HG03025 (cell line): ENCODE results near the gene DPH1.

ENCODE experiments used
- ATAC-seq: cut with Tn5 transposase; IDR thresholded peaks from one replicate; pipeline ENCODE4 v1.9.1; 2021; ENCODE audit warnings: mild to moderate bottlenecking, moderate library complexity; ENCODE audit not compliant: unreplicated experiment, low FRiP score

Gene DPH1

GRCh38 chr17:2025622-2026309, 4.2 kb upstream of the DPH1 start:
- no peak for ATAC-seq

- ATAC-seq: no peak
These were observed 2.3 kb upstream of the DPH1 start for GRCh38 chr17:2027528-2028233.

GRCh38 chr17:2028234-2028614, 1.7 kb upstream of the DPH1 start:
- ATAC-seq: no peak

GRCh38 chr17:2028737-2029136, 1.2 kb upstream of the DPH1 start:
- ATAC-seq: no peak

- no peak for ATAC-seq
These were observed 818 bp downstream of the DPH1 start for GRCh38 chr17:2030779-2031163.

GRCh38 chr17:2033153-2033552, 3.2 kb downstream of the DPH1 start:
- ATAC-seq: no peak

GRCh38 chr17:2034157-2034556, 4.2 kb downstream of the DPH1 start:
- no peak for ATAC-seq

GRCh38 chr17:2034806-2035540, 5.0 kb downstream of the DPH1 start:
- ATAC-seq: no peak

GRCh38 chr17:2035541-2036488, 5.9 kb downstream of the DPH1 start:
- ATAC-seq: no peak

GRCh38 chr17:2037155-2037554, 7.2 kb downstream of the DPH1 start:
- ATAC-seq: no peak

GRCh38 chr17:2040219-2040827, 10.4 kb downstream of the DPH1 start:
- no peak for ATAC-seq

GRCh38 chr17:2040942-2041560, 11.1 kb downstream of the DPH1 start:
- no peak for ATAC-seq

GRCh38 chr17:2041561-2042389, 11.8 kb downstream of the DPH1 start, which contains the start of gene OVCA2:
OVCA2 (plus strand) TSS chr17:2042022; CDS start chr17:2042048, 26 bp downstream.
- ATAC-seq: peak; percentile 78

- no peak for ATAC-seq
These were observed 12.5 kb downstream of the DPH1 start for GRCh38 chr17:2042390-2042847.

GRCh38 chr17:2042933-2043332, 13.0 kb downstream of the DPH1 start:
- no peak for ATAC-seq

- ATAC-seq: no peak
These were observed 13.8 kb downstream of the DPH1 start for GRCh38 chr17:2043785-2044184.

GRCh38 chr17:2044263-2044894, 14.4 kb downstream of the DPH1 start:
- no peak for ATAC-seq

- no peak for ATAC-seq
These were observed 17.6 kb downstream of the DPH1 start for GRCh38 chr17:2047590-2047989.
